ELF-1 (cell line): Measurements from ENCODE around the gene ERCC1.

Source experiments
- DNase-seq: peaks from one replicate; pipeline ENCODE4 v3.0.0-alpha.2; 2016; ENCODE audit warnings: low read depth, low spot score

The ERCC1 gene

GRCh38 chr19:45364696-45365095 is 59.0 kb downstream of the ERCC1 start:
- DNase-seq: no peak

GRCh38 chr19:45363861-45364459 is 59.8 kb downstream of the ERCC1 start:
- no peak for DNase-seq

GRCh38 chr19:45362291-45362690 is 61.4 kb downstream of the ERCC1 start:
- no peak for DNase-seq

GRCh38 chr19:45361608-45362007 is 62.1 kb downstream of the ERCC1 start:
- no peak for DNase-seq

GRCh38 chr19:45358213-45358792 is 65.4 kb downstream of the ERCC1 start:
- DNase-seq: no peak

GRCh38 chr19:45357445-45357783 is 66.3 kb downstream of the ERCC1 start:
- no peak for DNase-seq
